Ramos (cell line): ENCODE results near the gene SFTA2.

Source experiments
- in situ Hi-C: fragments of 300-500 bp; cut with MboI; formaldehyde crosslinking; loops from one replicate; pipeline ENCODE4 v1.14.3; 2022; ENCODE audit warnings: low sequenced_read_pairs; ENCODE audit not compliant: unreplicated experiment

SFTA2 gene

GRCh38 chr6:30882204-30882758, 49.7 kb downstream of the SFTA2 start:
- in situ Hi-C loops = no loop called here

- in situ Hi-C loops = no loop called here
Observed at GRCh38 chr6:30881392-30882203, 50.4 kb downstream of the SFTA2 start.
